HepG2 (cell line): ENCODE measurements around the gene RANBP3. TPM values are rescaled to one million over a fixed set of nuclear protein-coding genes. Genes with fewer than 3 reads are reported as not detected.
A peak's percentile ranks its signal among the peaks of the same experiment; 100 is the strongest.

Source experiments
- GABPB1 ChIP-seq: IDR thresholded peaks from 2 replicates; pipeline ENCODE4 v1.6.1; 2016; ENCODE audit warnings: mild to moderate bottlenecking, missing genetic modification reagents, moderate library complexity, missing compliant biosample characterization
- RXRB ChIP-seq: IDR thresholded peaks from 2 replicates; pipeline ENCODE4 v1.6.1; 2016; ENCODE audit warnings: borderline replicate concordance, missing genetic modification reagents, missing compliant biosample characterization
- SPEN ChIP-seq: sonication (generic); formaldehyde crosslinking; IDR thresholded peaks from 2 replicates; pipeline ENCODE4 v1.5.1; 2020; ENCODE audit warnings: low read depth, mild to moderate bottlenecking, missing genetic modification reagents
- XRCC5 ChIP-seq: fragments of 200-400 bp; formaldehyde crosslinking; optimal IDR thresholded peaks from 2 replicates; pipeline ENCODE3; 2017; ENCODE audit warnings: mild to moderate bottlenecking, low read length
- ZNF230 ChIP-seq: sonication (generic); formaldehyde crosslinking; IDR thresholded peaks from 2 replicates; pipeline ENCODE4 v1.4.0; 2020; ENCODE audit warnings: mild to moderate bottlenecking, missing genetic modification reagents
- ZNF318 ChIP-seq: sonication (generic); formaldehyde crosslinking; IDR thresholded peaks from 2 replicates; pipeline ENCODE4 v1.4.0; 2020; ENCODE audit warnings: mild to moderate bottlenecking, missing genetic modification reagents
- ZNF367 ChIP-seq: sonication (generic); formaldehyde crosslinking; IDR thresholded peaks from 2 replicates; pipeline ENCODE4 v1.4.0; 2020; ENCODE audit warnings: missing genetic modification reagents, borderline replicate concordance
- ZNF407 ChIP-seq: sonication (generic); formaldehyde crosslinking; IDR thresholded peaks from one replicate; pipeline ENCODE4 v1.5.1; 2020; ENCODE audit warnings: mild to moderate bottlenecking, missing genetic modification reagents; ENCODE audit errors: not compliant biosample characterization
- ZNF513 ChIP-seq: sonication (generic); formaldehyde crosslinking; conservative IDR thresholded peaks from 2 replicates; pipeline ENCODE4 v1.5.0; 2020; ENCODE audit warnings: missing genetic modification reagents
- ZNF850 ChIP-seq: sonication (generic); formaldehyde crosslinking; conservative IDR thresholded peaks from 2 replicates; pipeline ENCODE4 v1.9.0; 2021; ENCODE audit warnings: mild to moderate bottlenecking, missing genetic modification reagents
- polyA plus RNA-seq, 8 experiments: library from polyadenylated mRNA; depleted of rRNA in 3 of 8; stranded (reverse) in 7 of 8; unstranded in 1 of 8; fragments of >200 nt; fragmentation: Illumina TruSeq in 4 of 8; extraction: Trizol in 4 of 8; gene quantifications; 2 replicates each; pipeline versions ENCODE4 v1.2.1 to v1.2.3, GENCODE V29; 2011 to 2016; ENCODE audit warnings: low read depth in 4 of 8, missing spikeins in 1 of 8, mixed read lengths in 1 of 8; ENCODE audit not compliant: insufficient read depth in 1 of 8
- total RNA-seq, 5 experiments: library from RNA; depleted of rRNA; stranded (reverse); fragments of >200 nt; fragmentation: Illumina TruSeq; extraction: Trizol; gene quantifications; 2 replicates each; pipeline ENCODE4 v1.2.3, GENCODE V29; 2016; ENCODE audit warnings: low read depth in 1 of 5

RANBP3 gene
- total and polyA plus RNA-seq, 2 of the 13 experiments (the other 11 are each of a cell fraction or from before 2014, with no cell fraction given): 39.5 to 149 TPM

- TF ChIP-seq GABPB1 (CRISPR knock-in tag) (peak; percentile 54), ZNF230 (0 out of 2 replicates have a peak, but pooled peaks have one; percentile 71), RXRB (CRISPR knock-in tag) (peak; percentile 60), ZNF850 (CRISPR knock-in tag) (no peak), SPEN (CRISPR knock-in tag) (0 out of 2 replicates have a peak, but pooled peaks have one; percentile 22), ZNF367 (CRISPR knock-in tag) (no peak), ZNF407 (CRISPR knock-in tag) (no peak), ZNF318 (peak; percentile 94; the same call in 1 of the 2 replicates), ZNF513 (CRISPR knock-in tag) (no peak), XRCC5 (no peak)
These were observed 5.5 kb upstream of the RANBP3 start (continued) for GRCh38 chr19:5983367-5983955.
